WTC11 (cell line): ENCODE results near the gene SCAND1.

Experiments
- ATF3 ChIP-seq: sonication (generic); formaldehyde crosslinking; conservative IDR thresholded peaks from 2 replicates; pipeline ENCODE4 v1.8.1; 2022; ENCODE audit warnings: mild to moderate bottlenecking, missing genetic modification reagents
- CBFB ChIP-seq: sonication (generic); formaldehyde crosslinking; IDR thresholded peaks from 2 replicates; pipeline ENCODE4 v1.8.1; 2022; ENCODE audit warnings: mild to moderate bottlenecking, low read depth, missing genetic modification reagents
- ESRRA ChIP-seq: sonication (generic); formaldehyde crosslinking; IDR thresholded peaks from 2 replicates; pipeline ENCODE4 v1.8.1; 2022; ENCODE audit warnings: mild to moderate bottlenecking, missing genetic modification reagents, borderline replicate concordance
- FOXK1 ChIP-seq: sonication (generic); formaldehyde crosslinking; IDR thresholded peaks from 2 replicates; pipeline ENCODE4 v1.8.0; 2022; ENCODE audit warnings: mild to moderate bottlenecking, moderate library complexity, missing genetic modification reagents
- FOXP4 ChIP-seq: sonication (generic); formaldehyde crosslinking; IDR thresholded peaks from 2 replicates; pipeline ENCODE4 v1.8.0; 2022; ENCODE audit warnings: mild to moderate bottlenecking, missing genetic modification reagents
- JAZF1 ChIP-seq: fragments of 250-450 bp; sonication (Bioruptor Pico); IDR thresholded peaks from 2 replicates; pipeline ENCODE4 v1.9.0; 2021; ENCODE audit warnings: moderate library complexity, mild to moderate bottlenecking, inconsistent platforms
- PRDM15 ChIP-seq: sonication (generic); formaldehyde crosslinking; IDR thresholded peaks from 2 replicates; pipeline ENCODE4 v1.8.0; 2022; ENCODE audit warnings: missing genetic modification reagents
- RELA ChIP-seq: sonication (generic); formaldehyde crosslinking; IDR thresholded peaks from 2 replicates; pipeline ENCODE4 v1.8.1; 2022; ENCODE audit warnings: missing genetic modification reagents, mild to moderate bottlenecking, borderline replicate concordance
- USF2 ChIP-seq: sonication (generic); formaldehyde crosslinking; IDR thresholded peaks from 2 replicates; pipeline ENCODE4 v1.8.1; 2023; ENCODE audit warnings: mild to moderate bottlenecking, missing genetic modification reagents, moderate library complexity
- ZBTB21 ChIP-seq: sonication (generic); formaldehyde crosslinking; IDR thresholded peaks from 2 replicates; pipeline ENCODE4 v1.8.1; 2023; ENCODE audit warnings: mild to moderate bottlenecking, missing genetic modification reagents, borderline replicate concordance
- TF ChIP-seq, protein P1 (sequence below): fragments of 200-600 bp; IDR thresholded peaks from 2 replicates; pipeline ENCODE4 v1.8.0; 2022; ENCODE audit warnings: antibody characterized with exemption
- TF ChIP-seq, protein P2 (sequence below): sonication (generic); formaldehyde crosslinking; IDR thresholded peaks from 2 replicates; pipeline ENCODE4 v1.8.1; 2022; ENCODE audit warnings: mild to moderate bottlenecking, moderate library complexity, missing genetic modification reagents

DNA sequence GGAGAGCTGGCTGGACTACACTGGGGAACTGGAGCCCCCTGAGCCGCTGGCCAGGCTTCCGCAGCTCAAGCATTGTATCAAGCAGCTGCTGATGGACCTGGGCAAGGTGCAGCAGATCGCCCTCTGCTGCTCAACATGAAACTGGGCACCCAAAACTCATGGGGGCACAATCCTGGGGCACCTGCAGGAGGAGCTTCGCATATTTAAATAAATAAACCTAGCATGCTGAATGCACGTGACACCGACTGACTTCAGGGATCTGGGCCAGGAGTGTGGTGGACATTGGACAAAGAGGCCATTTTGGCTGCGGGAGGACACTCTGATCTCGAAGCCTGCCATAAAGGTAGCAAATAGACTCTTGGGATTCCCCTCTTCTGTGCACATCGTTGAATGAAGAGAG lies 6.8 kb downstream of the SCAND1 start:
- 0 out of 2 replicates have a peak, but pooled peaks have one; percentile 23 for TF ChIP-seq USF2
- TF ChIP-seq FOXK1 (CRISPR knock-in tag) = no peak
- TF ChIP-seq, protein P1, sequence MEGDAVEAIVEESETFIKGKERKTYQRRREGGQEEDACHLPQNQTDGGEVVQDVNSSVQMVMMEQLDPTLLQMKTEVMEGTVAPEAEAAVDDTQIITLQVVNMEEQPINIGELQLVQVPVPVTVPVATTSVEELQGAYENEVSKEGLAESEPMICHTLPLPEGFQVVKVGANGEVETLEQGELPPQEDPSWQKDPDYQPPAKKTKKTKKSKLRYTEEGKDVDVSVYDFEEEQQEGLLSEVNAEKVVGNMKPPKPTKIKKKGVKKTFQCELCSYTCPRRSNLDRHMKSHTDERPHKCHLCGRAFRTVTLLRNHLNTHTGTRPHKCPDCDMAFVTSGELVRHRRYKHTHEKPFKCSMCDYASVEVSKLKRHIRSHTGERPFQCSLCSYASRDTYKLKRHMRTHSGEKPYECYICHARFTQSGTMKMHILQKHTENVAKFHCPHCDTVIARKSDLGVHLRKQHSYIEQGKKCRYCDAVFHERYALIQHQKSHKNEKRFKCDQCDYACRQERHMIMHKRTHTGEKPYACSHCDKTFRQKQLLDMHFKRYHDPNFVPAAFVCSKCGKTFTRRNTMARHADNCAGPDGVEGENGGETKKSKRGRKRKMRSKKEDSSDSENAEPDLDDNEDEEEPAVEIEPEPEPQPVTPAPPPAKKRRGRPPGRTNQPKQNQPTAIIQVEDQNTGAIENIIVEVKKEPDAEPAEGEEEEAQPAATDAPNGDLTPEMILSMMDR = 0 out of 2 replicates have a peak, but pooled peaks have one; percentile 32
- TF ChIP-seq CBFB (CRISPR knock-in tag) = no peak
- TF ChIP-seq FOXP4 = no peak
- TF ChIP-seq RELA = no peak
- TF ChIP-seq ATF3 = no peak
- TF ChIP-seq ESRRA (CRISPR knock-in tag) = no peak
- TF ChIP-seq ZBTB21 (CRISPR knock-in tag) = no peak
- TF ChIP-seq, protein P2, sequence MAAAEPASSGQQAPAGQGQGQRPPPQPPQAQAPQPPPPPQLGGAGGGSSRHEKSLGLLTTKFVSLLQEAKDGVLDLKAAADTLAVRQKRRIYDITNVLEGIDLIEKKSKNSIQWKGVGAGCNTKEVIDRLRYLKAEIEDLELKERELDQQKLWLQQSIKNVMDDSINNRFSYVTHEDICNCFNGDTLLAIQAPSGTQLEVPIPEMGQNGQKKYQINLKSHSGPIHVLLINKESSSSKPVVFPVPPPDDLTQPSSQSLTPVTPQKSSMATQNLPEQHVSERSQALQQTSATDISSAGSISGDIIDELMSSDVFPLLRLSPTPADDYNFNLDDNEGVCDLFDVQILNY (CRISPR knock-in tag) = no peak
- no peak for TF ChIP-seq JAZF1 (CRISPR knock-in tag)
- TF ChIP-seq PRDM15 (CRISPR knock-in tag) = no peak
